ENCODE results near the gene MEIS2.

The MEIS2 gene

GRCh38 chr15:37100109-37100965, at the start of gene MEIS2:
Gene MEIS2, minus strand, starts transcription at chr15:37100549. Its CDS starts 1,083 bp downstream, at chr15:37099466.
- H3K4me3 ChIP-seq (ENCODE audit: low read length), result peak within 1 kb of the TSS; percentile 90
- peak; percentile 98 for DNase-seq (ENCODE audit: low read depth)
- TF ChIP-seq CTCF (conservative IDR thresholded peaks at IDR 0.05; ENCODE audit: low read length), result no peak

DNA sequence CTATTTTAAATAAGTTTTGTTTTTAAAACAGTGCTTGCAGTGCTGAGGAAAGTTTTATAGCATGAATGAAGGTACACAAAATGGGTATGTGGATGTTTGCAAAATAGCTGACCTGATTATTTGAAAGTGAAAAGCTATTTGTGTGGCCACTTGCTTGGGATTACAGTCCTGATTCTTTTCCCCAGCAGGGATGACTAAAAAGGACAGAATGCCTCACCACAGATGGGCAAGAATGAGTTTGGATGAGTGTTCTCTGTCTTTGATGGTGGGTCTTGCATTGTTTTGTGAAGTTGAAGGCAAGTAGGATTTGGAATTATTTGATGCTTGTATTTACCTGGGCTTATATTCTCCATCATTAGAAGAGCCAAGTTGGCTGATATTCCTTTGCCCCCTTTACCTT, 48.8 kb upstream of the MEIS2 start:
- H3K4me3 ChIP-seq (ENCODE audit: low read length), result no peak overlapping the region
- DNase-seq (ENCODE audit: low read depth), result peak; percentile 18
- TF ChIP-seq CTCF (conservative IDR thresholded peaks at IDR 0.05; ENCODE audit: low read length), result no peak

DNA sequence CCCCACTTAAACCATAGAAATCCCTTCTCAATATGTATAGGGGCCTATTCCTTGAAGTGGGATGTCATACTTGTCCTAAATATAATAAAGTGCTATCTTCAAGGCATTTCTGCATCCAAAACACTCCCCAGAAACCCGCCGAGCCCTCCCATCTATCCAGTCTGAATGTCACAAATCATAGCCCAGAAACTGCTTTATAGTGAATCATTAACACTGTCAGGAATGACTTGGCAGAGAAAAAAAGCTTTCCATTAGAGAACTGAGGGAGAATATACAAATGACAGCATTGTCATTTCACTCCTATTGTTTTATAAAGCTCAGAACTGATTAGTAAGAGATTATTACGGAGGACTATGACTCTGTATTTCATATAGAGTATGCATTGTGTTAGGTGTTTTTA, 48.4 kb upstream of the MEIS2 start:
- TF ChIP-seq CTCF (conservative IDR thresholded peaks at IDR 0.05; ENCODE audit: low read length), result no peak

DNA sequence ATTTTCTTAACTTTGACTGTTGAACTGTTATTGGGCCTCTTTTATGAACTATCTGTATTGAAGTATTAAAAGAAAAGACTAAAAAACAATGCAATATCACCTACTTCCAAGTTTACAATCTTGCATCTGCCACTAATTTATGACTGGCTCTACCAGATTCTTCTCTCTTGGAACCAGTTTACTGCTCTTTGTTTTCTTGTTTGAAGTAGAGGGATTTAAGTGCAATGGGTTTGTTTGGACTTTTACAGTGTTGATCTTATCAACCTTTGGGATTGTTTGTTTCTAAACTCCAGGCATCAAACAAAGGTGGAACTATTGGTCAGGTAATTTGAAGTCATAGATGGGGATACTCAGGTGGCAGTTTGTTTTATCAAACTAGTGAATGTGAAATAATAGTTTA, 43.0 kb upstream of the MEIS2 start:
- H3K4me3 ChIP-seq (ENCODE audit: low read length), result no peak overlapping the region
- TF ChIP-seq CTCF (conservative IDR thresholded peaks at IDR 0.05; ENCODE audit: low read length), result no peak
- DNase-seq (ENCODE audit: low read depth), result no peak

More for the DNA sequence above, 48.4 kb upstream of the MEIS2 start:
- H3K4me3 ChIP-seq (ENCODE audit: low read length), result no peak overlapping the region
- DNase-seq (ENCODE audit: low read depth), result no peak

GRCh38 chr15:37142371-37142770, 42.0 kb upstream of the MEIS2 start:
- no peak overlapping the region for H3K4me3 ChIP-seq (ENCODE audit: low read length)
- no peak for TF ChIP-seq CTCF (conservative IDR thresholded peaks at IDR 0.05; ENCODE audit: low read length)
- no peak for DNase-seq (ENCODE audit: low read depth)

GRCh38 chr15:37140531-37141058, 40.2 kb upstream of the MEIS2 start:
- peak; percentile 53 for DNase-seq (ENCODE audit: low read depth)
- no peak overlapping the region for H3K4me3 ChIP-seq (ENCODE audit: low read length)
- TF ChIP-seq CTCF (conservative IDR thresholded peaks at IDR 0.05; ENCODE audit: low read length), result no peak
